HG03378 (cell line): ENCODE results near the gene CCDC88C.
"Not testable (repeated sequence)": the region's sequence is repeated elsewhere in the genome, so short reads cannot be mapped to it uniquely, and the experiment has no call there.

Experiments used
- ATAC-seq: cut with Tn5 transposase; IDR thresholded peaks from one replicate; pipeline ENCODE4 v1.9.1; 2021; ENCODE audit warnings: mild to moderate bottlenecking, moderate library complexity; ENCODE audit not compliant: unreplicated experiment

The CCDC88C gene

DNA sequence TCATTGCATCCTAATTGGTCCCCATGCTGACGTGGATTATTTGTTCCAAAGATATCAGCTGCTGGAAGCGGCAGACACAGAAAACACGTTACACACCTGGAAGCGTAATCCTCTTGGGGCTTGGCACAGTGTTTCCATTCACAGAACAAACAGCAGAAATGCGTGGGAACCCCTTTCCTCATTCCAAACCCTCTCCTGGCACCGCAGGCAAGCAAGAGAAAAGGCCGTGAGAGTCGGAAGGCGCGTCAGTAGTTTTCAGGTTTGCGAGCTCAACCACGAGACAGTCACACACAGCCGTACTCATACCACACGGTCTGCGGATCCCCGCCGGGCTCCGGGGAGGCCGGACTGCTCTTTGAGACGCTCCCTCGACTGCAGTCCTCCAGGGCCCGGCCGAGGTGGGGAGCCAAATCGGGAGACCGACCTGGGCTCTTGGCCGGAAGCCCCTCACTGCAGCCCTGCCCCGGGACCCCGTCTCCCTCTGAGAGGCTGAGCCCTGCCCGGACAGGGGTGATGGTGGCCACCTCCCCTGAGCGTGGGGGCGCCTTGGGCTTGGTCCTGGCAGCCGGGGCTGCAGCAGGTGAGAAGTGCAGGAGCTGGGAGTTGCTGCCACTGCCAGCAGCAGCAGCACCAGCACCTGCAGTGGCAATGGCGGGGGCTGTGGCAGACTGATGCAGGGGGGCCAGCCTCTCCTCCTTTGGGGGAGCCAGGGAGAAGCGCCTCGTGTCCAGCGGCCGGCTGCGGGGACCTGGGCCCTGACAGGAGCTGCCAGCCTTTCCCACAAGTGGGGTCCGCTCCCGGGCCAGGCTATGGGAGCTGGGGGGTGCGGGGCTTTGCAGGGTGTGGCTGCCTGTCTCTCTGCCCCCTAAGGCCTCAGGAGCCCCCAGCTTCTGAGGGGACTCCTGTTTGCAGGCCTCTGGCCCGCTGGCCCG is 145.0 kb downstream of the CCDC88C start:
- no peak for ATAC-seq

DNA sequence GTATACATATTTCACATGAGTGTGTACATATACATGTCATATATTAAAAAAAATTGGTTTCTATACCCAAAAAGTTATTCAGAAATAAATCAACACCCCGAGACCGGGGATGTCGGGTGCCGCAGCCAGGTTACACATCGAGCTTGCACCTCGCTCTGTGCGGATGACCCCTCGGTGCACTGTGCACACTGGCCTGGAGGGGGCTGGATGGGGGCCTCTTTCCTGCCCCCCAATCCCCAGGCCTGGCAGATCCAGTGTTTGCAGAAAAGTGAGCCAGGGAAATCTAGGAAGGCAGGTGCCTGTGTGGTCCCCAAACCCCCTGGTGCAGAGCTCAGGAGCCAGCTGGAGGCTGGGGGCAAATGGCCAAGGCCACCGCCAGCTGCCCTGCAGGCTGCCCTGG is 146.0 kb downstream of the CCDC88C start:
- no peak for ATAC-seq

GRCh38 chr14:91270619-91271018 is 147.0 kb downstream of the CCDC88C start:
- ATAC-seq, result no peak

DNA sequence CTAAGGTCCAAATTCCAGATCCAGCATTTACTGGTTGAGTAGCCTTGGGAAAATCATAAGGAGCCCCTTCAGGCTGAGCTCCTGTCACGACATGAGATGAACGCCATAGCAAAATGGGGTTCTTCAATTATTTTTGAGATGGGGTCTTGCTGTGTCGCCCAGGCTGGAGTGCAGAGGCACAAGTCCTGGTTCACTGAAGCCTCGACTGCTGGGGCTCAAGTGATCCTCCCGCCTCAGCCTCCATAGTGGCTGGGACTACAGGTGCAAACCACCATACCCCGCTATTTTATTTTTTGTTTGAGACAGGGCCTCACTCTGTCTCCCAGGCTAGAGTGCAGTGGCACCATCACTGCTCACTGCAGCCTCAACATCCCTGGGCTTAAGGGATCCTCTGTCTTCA is 147.4 kb downstream of the CCDC88C start:
- no peak for ATAC-seq

DNA sequence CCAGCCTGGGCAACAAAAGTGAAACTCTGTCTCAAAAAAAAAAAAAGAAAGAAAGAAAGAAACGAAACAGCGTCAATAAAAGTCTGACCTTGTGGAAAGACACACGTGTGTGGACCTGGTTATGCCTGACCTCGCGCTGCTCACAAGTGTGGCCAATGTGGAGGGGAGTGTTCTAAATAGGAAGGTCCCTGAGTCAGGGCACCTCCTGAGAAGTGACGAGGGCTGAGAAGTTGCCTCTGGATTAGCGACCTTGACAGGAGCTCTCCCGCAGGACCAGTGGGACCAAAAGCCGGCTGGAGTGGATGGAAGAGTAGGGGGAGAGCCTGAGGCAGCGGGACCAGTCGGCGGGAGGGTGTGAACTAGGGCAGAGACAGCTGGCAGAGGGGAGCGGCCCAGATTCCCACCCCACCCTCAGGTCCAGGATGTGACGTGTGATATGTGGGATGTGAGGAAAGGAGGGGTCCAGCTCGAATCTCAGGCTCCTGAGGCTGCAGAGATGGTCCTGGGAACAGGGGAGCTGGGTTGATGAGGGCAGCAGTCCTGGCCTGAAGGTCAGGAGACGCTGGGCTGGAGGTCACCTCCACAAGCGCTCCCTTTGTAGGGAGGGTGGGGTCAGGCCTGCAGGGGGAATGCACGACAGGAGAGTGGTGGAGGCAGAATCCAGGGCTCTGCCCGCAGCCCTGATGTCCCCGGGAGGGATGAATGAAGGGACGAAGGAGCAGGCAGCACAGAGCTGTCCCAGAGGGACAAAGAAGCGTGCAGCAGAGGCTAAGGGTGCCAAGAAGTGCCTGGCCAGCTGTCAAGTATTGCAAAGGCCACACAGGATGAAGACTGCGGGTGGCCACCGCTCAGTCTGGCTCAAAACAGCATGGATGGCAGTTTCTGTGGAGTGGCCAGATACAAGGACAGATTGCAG is 148.3 kb downstream of the CCDC88C start:
- ATAC-seq, result no peak

DNA sequence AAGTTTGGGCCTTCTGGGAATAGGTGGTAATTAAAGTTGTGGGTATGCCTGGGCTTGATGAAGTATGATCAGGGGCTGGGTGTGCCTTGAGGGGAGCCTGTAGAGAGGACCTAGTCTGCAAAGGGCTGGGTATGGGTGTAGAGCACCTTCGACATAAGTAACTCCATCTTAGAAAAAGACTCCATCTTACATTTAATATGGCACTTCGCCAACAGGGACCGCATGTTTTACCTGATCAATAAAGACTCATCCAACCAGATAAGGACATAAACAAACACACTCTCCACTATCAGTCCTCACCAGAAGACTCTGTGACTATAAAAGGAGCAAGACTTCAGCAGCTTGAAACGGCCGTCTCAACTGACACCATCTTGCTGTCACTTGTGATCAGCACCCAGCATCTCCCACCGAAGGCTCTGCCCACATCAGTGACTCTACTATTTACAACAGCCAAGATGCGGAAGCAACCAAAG is 149.6 kb downstream of the CCDC88C start:
- ATAC-seq, result no peak

GRCh38 chr14:91266276-91266675 is 151.3 kb downstream of the CCDC88C start:
- ATAC-seq, result not testable (repeated sequence)

GRCh38 chr14:91265404-91265803 is 152.2 kb downstream of the CCDC88C start:
- no peak for ATAC-seq

GRCh38 chr14:91264151-91265150 is 153.2 kb downstream of the CCDC88C start:
- ATAC-seq, result no peak

- ATAC-seq, result no peak
Measured at GRCh38 chr14:91263329-91263728, 154.3 kb downstream of the CCDC88C start.

DNA sequence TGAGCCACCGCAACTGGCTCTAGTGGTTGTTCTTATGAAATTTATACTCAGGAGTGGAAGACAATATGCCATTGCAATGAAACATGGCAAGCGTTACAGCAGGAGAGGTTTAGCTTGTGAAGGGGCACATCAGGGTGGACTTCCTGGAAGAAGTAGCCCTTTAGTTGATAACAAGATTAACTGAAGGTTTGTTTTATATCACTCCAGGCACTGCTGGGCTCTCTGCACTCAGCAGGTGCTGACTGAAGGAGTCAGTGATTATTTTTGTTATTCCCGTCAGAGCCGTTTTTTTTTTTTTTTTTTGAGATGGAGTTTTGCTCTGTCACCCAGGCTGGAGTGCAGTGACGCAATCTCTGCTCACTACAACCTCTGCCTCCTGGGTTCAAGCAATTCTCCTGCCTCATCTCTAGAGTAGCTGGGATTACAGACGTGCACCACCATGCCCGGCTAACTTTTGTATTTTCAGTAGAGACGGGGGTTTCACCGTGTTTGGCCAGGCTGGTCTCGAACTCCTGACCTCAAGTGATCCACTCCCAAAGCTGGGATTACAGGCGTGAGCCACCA is 155.6 kb downstream of the CCDC88C start:
- ATAC-seq, result no peak

DNA sequence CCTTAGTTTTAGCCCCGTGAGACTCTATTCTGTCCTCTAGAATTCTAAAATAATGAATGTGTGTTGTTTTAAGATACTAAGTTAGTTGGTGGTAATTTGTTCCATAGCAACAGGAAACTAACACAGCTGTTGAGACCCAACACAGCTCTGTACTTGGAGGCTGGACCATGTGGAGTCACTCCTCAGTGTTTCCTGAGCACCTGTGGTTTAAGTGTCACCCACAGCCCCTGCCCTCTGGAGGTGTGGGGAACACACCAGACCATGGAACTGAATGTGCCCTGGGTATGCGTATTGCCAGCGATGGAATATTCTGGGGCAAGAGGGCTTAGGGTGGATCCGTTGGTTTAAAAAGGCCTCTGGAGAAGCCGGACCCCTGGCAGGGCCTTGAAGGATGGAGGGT is 156.5 kb downstream of the CCDC88C start:
- ATAC-seq, result no peak

DNA sequence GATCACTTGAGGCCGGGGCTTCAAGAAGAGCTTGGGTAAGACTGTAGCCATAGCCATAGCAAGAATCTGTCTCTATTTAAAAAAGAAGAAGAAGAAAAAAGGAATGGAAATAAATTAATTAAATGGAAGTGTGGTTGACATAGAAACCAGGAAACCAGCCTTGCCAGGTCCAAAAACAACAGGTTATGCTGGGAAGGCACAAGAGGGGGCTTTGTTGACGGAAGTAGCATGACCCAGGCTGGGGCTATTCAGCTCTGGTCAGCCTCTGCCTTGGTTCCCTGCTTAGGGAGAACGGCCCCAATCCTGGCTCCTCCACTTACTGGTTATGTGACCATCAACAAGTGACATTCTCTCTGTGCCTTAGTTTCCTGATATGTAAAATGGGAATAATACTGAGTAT is 158.7 kb downstream of the CCDC88C start:
- ATAC-seq, result no peak

DNA sequence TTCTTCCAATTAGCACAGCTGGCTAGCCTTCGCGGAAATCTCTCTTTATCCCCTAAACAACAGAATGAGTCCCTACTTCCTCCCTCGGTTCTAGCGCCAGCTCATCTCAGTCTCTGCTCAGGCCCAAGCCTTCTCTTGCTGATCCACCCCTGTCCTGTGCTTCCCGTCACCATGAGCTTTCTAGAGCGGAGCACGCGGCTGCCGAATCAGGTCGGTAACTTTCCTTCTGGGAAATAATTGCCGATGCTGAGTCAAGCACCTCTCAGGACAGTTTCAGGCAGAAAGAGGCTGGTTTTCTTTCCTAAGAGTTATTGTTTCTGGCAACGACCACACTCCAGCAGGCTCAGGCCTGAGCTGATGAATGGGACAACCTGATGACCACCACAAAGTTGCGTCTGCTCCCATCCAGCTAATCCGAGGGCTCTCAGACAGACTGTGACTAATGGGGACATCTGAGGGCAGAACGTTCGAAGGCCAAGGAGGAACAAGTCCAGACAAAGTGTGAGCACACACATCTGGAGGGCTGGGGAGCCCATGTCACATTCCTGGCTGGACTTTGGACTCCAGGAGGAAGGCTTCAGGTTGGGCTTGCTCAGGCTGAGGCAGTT is 159.5 kb downstream of the CCDC88C start:
- no peak for ATAC-seq

GRCh38 chr14:91257328-91258010 is 160.2 kb downstream of the CCDC88C start:
- ATAC-seq, result no peak

DNA sequence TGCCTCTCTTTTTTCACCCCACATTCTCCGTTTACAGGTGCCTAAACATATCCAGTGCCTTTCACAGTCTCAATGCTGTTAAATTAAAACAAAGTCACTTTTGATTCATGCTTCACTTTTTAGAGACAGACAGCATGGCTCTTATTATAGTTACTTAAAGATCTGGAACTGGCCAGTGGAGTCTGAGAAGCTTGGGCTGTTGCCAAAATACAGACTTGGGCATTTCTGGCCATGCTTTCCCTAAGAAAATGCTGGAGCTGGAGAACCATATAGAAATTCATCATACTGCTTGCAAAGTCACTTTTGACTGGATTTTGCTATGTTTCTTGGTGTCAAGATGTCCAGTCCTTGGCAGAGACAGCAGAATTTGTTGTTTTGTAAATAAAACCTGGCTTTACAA is 161.0 kb downstream of the CCDC88C start:
- ATAC-seq, result no peak

DNA sequence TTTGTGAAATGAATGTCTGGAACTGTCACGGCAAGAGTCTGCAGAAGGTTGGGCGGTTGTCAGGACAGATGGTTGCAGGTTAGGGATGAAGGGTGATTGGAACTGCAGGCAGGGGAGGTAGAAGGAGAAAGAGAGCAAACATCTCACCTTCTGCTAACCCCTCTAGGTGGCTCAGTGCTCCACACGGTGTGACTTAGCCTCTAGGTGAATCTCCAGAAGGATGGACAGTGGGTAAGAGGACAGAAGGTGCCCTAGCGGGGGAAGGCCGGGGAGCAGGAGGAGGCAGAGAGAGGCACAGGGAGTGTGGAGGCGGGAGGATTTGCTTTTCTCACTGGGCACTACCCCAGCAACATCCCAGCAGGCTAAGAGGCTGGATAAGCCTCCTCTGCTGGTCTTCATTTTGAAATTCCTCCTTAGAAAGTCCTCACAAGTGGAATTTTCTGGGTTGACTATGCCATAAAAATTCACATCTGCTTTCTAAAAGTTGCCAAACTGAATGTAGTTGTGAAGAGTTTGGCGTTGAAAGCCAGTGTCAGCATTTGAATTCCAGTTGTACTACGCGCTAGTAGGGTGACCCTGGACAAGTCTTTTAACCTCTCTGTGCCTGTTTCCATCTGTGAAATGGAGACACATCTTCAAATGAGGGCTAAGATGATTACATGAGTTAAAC is 162.5 kb downstream of the CCDC88C start:
- no peak for ATAC-seq

DNA sequence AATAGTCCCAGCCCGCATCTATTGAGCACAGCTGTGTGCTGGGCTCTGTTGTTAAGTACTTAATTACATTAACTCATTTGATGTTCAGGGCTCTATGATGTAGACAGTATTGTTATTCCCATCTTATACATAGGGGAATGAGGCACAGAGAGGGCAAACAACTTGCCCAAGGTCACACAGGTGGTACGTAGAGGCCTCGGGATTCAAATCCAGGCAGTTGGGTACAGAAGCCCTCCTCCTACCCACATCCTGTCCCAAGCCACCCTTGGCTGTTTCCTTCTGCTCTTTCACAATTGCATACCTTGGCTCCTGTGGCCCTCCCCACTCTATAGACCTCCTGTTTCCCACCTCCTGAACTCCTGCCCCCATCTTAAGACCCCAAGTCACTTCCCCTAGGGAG is 163.2 kb downstream of the CCDC88C start:
- no peak for ATAC-seq
